Measurements from ENCODE around the gene FYB1. TPM values are rescaled to one million over a fixed set of nuclear protein-coding genes. Genes with fewer than 3 reads are reported as not detected.
A peak's percentile ranks its signal among the peaks of the same experiment; 100 is the strongest.

FYB1 gene
- total and polyA plus RNA-seq, 2 of the 4 experiments (the other 2 are of a cell fraction), result not detected

- no peak for TF ChIP-seq CTCF (conservative IDR thresholded peaks at IDR 0.05; ENCODE audit: low read depth, low read length)
- no peak for TF ChIP-seq RCOR1 (IDR thresholded peaks at IDR 0.05; ENCODE audit: insufficient replicate concordance, low read length)
- Histone ChIP-seq H3K27me3 (ENCODE audit: control insufficient read depth, insufficient read depth, low read length) (peaks cover 12% of the 10 kb centered on the region), H3K4me2 (ENCODE audit: low read depth, low read length) (no peak overlapping the region), H3K36me3 (ENCODE audit: control insufficient read depth, insufficient read depth, low read length) (no peaks in the 10 kb centered on the region), H2AK5ac (ENCODE audit: low read depth, low read length) (no peak overlapping the region), H4K91ac (ENCODE audit: insufficient read depth, low read depth, low read length) (no peak overlapping the region), H3K4me3 (ENCODE audit: insufficient read depth, low read depth, low read length) (no peak overlapping the region), H2BK20ac (ENCODE audit: low read depth, low read length) (no peak overlapping the region), H3K27ac (ENCODE audit: insufficient read depth, low read length) (no peak overlapping the region), H2BK15ac (ENCODE audit: low read depth, low read length) (no peak overlapping the region), H3K9me1 (ENCODE audit: insufficient read depth, low read length) (no peaks in the 10 kb centered on the region), H3K18ac (ENCODE audit: low read depth, low read length) (no peak overlapping the region), H2BK120ac (ENCODE audit: low read depth, low read length) (no peak overlapping the region), H3K56ac (ENCODE audit: extremely low read depth, insufficient read depth, low read length) (no peak overlapping the region), H3K9ac (ENCODE audit: low read depth, low read length) (no peak overlapping the region), H4K5ac (ENCODE audit: low read depth, low read length) (no peak overlapping the region), H2AFZ (replicated peaks; ENCODE audit: low read length, poor library complexity) (no peak overlapping the region), H2BK5ac (ENCODE audit: low read depth, low read length, poor library complexity, severe bottlenecking) (no peak overlapping the region), H4K8ac (ENCODE audit: low read depth in 2 of 2, low read length in 2 of 2) (no peak overlapping the region), H4K20me1 (ENCODE audit: insufficient read depth, low read length) (no peaks in the 10 kb centered on the region), H3K14ac (replicated peaks; ENCODE audit: low read depth, low read length) (no peak overlapping the region), H3K79me1 (ENCODE audit: low read depth in 1 of 2, low read length in 2 of 2) (no peaks in the 10 kb centered on the region), H3K23ac (ENCODE audit: low read depth, low read length) (no peak overlapping the region), H3K9me3 (ENCODE audit: control insufficient read depth, insufficient read depth, low read length) (no peaks in the 10 kb centered on the region), H2AK9ac (replicated peaks; ENCODE audit: low read depth, low read length, poor library complexity) (no peak overlapping the region), H3K4me1 (ENCODE audit: control insufficient read depth, insufficient read depth, low read length) (no peaks in the 10 kb centered on the region), H3K4ac (ENCODE audit: low read depth, low read length) (no peak overlapping the region)
- ChIA-PET CTCF (interaction anchor here (0.7 to 1.1 kb wide), 3 partner anchors 15 to 59 kb away, joined by 3 to 4 read pairs (median 3); no protein-coding TSS in a partner anchor), POLR2A (ENCODE audit: unreplicated experiment) (no interaction called here)
- WGBS, 2 experiments (ENCODE audit: extremely low coverage in 2 of 2, insufficient read length in 1 of 2), result 67% methylated on average over 1 of the region's 5 CpGs; no CpG with 5 or more reads in 1 of the 2 experiments
- no TSS peak for BruUV-seq (replicated peaks)
- no peak for ATAC-seq (ENCODE audit: low read depth)
- intact Hi-C loops (cut with micrococcal nuclease), result no loop called here
- dilution Hi-C loops (cut with HindIII; ENCODE audit: low sequenced_read_pairs, unreplicated experiment), result no loop called here
- in situ Hi-C loops (cut with MboI; ENCODE audit: low sequenced_read_pairs), result loop anchor here (25.0 kb wide), 1 partner anchor 338 kb away; no protein-coding TSS in a partner anchor
- DNase-seq, result peak; percentile 5
These were observed 4.9 kb upstream of the FYB1 start for GRCh38 chr5:39224196-39224761.
